Measurements from ENCODE around the gene MAGI3. TPM values are rescaled to one million over a fixed set of nuclear protein-coding genes. Genes with fewer than 3 reads are reported as not detected.
"Not testable (repeated sequence)": the region's sequence is repeated elsewhere in the genome, so short reads cannot be mapped to it uniquely, and the experiment has no call there.

The MAGI3 gene
- total RNA-seq, 1 donor from 2014 or later, result 7.2 TPM

DNA sequence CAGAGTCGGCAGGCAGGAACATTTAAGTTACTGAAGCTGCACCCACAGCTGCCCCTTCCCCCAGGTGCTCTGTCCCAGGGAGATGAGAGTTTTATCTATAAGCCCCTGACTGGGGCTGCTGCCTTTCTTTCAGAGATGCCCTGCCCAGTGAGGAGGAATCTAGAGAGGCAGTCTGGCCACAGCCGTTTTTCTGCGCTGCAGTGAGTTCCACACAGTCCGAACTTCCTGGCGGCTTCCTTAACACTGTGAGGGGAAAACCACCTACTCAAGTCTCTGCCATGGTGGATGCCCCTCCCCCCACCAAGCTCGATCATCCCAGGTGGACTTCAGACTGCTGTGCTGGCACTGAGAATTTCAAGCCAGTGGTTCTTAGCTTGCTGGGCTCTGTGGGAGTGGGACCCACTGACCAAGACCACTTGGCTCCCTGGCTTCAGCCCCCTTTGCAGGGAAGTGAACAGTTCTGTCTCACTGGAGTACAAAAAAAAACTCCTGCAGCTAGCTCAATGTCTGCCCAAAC, 185.5 kb downstream of the MAGI3 start:
- DNase-seq (ENCODE audit: low spot score), result not testable (repeated sequence)

DNA sequence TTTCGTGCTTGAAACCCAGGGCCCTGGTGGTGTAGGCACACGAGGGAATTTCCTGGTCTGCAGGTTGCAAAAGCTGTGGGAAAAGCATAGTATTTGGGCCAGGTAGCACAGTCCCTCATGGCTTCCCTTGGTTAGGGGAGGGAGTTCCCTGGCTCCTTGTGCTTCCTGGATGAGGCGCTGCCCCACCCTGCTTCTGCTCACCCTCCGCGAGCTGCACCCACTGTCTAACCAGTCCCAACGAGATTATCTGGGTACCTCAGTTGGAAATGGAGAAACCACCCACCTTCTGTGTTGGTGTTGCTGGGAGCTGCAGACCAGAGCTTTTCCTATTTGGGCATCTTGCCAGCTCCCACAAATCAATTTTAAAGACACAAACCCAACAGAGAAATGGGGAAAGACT, 186.0 kb downstream of the MAGI3 start:
- no peak for DNase-seq (ENCODE audit: low spot score)

DNA sequence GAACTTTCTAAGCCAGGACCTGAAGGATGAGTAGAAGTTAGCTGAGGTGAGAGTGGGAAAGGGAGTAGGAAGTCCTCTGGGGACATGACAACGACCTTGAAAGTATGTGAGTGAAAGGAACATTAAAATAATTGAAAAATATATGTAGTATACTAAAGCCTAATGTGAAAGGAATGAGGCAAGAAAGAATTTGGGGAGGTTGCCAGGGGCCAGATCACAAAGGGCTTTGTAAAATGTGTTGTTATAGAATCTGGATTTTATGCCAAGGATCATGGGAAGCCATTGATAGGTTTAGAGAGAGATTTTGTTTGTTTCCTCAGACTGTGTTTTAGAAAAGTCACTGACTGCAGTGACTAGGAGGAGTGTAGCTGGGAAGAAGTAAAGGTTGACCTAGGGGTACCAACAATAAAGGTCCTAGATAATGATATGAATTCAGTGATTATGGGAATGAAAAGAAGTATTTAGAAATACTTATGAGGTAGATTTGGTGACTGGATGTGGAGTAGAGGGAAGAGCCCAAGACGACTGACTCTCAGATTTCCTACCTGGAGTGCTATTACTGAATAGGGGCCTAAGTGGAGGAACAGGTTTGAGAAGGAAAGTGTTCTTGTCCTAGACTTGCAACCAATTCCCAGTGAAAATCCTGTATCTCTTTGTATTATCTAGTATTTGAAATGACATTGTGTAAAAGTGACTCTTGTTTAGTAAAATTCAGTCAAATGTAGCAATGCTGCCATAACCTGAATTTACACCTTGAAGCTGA, 189.1 kb downstream of the MAGI3 start:
- no peak for DNase-seq (ENCODE audit: low spot score)

DNA sequence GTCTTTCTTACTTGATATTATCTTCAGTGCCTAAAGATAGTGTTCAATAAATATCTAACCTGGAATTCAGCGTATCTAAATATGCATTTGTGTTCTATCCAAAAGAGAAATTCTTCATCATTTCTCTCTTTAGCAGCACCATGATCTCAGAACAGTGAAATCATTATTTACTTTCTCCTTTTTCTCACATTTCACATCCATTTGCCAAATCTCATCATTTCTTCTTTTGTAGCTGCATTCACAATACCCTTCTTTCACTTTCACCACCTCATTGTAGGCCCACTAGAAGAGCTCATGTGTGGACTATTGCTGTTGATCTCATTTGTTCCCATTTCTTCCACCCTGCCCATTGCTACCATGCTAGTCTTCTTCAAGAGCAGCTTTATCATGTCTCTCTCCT, 191.0 kb downstream of the MAGI3 start:
- DNase-seq (ENCODE audit: low spot score), result no peak

DNA sequence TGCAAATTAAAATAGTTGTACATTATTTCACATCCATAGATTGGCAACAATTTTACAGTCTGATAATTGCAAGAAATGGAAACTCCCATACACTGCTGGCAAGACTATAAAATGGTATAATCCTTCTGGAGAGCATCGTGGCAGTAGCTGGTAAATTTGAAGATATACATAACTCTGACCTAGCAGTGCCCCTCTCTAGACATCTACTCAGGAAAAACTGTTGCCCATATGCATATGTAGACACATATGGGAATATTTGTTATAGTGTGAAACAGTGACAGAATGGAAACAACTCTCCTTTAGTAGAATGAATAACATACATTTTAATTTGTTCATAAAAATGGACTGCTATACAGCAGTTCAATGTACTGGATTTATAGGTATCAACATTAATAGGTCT, 191.8 kb downstream of the MAGI3 start:
- DNase-seq (ENCODE audit: low spot score), result no peak

DNA sequence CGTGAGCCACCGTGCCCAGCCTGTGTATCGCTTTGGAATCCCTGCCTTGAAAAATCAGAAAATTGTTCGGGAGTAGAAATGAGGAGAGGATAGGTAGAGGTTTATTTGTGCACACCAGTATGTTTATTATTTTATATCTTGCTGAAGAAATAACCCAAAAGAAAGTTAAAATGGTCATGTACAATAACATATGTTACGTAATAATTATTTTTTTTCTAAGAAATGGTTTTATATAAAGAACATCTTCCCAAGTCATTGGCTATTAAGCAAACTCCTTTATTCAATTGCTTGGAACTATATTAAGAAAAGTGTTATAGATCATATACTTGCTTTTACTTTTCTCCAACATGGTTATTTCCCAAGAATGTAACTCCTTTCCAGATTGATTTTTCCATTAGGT, 197.2 kb downstream of the MAGI3 start:
- no peak for DNase-seq (ENCODE audit: low spot score)

DNA sequence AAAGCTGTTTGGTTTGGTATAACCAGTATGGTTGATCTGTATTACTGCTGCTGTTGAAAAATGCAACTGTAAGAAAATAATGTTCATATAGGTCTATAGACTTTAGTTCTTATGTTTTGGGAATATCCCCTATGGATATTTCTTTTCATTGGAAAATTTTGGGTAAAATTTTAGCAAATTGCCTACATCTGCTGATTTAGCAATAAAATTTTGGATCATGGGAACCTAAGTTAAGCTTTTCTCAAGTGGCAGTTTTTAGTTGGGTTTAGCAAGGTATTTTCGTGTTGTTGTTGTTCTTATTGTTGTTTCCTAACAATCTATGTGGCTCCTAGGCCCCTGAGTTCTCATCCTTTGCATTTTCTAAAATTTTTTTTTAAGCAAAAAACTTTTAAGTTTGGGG, 201.9 kb downstream of the MAGI3 start:
- no peak for DNase-seq (ENCODE audit: low spot score)

DNA sequence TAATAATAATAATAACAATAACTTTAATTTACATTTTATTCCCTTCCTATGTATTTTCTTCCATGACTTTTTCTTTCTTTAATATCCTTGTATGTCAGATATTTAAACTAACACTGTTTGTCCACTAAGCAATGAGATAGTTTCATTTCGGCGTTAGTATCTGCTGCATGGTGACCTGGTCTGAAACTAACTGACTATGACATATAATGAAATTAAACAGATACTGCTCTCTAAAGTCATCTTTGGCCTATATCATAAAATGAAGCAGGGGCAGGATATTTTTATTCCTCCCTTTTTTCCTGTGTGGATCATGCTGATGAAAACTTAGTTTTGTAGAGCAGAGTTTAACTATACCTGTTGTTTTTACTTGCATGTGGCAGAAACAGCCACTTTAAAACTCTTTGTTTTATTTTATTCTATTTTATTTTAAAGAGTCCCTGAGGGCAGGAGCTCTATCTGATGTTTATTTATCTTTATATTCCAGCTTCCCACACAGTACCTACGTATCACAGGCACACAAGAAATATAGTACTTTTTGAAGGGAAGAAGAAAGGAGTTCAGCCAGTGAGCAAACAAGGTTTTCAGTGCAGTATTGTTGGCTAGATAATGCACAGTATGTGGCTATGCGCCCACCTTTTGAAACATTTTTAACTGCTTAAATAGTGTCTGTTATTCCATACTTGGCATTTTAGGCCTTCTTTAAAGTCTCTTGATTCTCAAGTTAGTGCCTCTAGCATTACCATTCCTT, 203.4 kb downstream of the MAGI3 start:
- no peak for DNase-seq (ENCODE audit: low spot score)

DNA sequence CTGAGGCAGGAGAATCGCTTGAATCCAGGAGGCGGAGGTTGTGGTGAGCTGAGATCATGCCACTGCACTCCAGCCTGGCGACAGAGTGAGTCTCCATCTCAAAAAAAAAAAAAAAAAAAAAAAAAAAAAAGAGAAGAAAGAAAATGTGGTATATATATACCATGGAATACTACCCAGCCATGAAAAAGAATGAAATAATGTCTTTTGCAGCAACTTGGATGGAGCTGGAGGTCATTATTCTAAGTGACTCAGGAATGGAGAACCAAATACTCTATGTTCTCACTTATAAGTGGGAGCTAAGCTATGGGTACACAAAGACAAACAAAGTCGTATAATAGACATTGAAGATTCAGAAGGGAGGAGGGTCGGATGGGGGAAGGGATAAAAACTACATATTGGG, 214.2 kb downstream of the MAGI3 start:
- DNase-seq (ENCODE audit: low spot score), result not testable (repeated sequence)

DNA sequence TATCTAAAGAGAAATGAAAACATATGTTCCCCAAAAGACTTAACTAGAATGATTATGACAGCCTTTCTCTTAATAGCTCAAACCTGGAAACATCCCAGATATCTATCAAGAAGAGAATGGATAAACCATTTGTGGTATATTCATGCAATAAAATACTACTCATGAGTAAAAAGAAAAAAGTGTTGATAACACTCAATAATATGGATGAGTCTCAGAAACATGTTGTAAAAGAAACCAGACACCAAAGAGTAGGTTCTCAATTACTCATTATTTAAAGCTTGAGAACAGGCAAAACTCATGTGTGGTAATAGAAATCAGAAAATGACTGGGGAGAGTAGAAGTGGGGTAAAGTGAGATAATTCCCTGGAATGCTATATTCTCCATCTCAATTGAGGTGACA, 214.8 kb downstream of the MAGI3 start:
- DNase-seq (ENCODE audit: low spot score), result no peak

DNA sequence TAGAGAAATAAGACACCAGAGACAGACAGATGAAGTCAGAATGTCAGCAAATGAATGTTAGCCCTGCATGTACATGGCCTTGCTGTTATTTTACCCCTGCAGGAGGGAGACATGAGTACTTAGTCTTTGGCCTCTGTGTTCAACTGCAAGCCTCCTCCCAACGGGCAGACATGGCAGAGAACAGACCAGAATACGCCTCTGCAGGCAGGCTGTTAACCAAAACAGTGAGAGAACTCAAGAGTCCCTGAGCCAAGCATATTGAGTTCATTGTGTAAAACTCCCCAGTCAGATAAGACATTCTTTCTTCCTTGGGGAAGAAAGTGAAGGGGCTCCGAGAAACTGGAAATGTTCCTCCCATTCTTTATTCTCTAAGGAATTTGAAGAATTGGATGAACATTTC, 218.1 kb downstream of the MAGI3 start:
- DNase-seq (ENCODE audit: low spot score), result no peak

DNA sequence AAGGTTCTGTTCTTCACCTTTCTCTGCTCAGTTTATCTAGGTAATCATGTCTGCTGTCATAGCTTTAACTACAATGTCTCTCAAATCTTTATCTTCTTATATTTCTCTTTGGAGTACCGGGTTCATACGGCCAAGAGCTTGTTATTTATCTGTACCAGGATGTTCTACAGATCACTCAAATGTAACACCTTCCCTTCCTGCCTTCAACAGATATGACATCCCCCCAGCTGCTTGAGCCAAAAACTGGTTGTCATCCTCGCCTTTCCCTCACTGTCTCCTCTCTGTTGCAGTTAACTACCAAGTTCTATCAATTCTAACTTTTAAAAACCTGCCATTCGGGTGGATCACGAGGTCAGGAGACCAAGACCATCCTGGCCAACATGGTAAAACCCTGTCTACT, 220.1 kb downstream of the MAGI3 start:
- no peak for DNase-seq (ENCODE audit: low spot score)

DNA sequence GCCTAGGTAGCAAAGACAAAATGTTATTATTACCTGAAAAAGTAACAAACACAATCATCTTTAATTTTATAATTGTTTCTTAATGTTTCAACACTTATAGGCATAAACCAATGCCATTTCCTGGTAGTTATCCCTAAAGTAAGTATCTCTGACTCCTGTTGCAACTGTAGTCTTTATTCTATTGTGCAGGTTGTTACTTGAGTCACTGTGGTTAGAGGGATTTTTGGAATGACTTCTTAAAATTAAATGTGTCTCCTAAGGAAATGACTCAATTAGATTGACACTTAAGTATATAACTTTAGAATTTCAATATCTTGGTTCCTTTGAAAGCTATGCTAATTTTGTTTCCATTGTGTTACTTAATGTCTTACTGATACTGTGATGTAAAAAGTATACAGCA, 225.1 kb downstream of the MAGI3 start:
- no peak for DNase-seq (ENCODE audit: low spot score)

DNA sequence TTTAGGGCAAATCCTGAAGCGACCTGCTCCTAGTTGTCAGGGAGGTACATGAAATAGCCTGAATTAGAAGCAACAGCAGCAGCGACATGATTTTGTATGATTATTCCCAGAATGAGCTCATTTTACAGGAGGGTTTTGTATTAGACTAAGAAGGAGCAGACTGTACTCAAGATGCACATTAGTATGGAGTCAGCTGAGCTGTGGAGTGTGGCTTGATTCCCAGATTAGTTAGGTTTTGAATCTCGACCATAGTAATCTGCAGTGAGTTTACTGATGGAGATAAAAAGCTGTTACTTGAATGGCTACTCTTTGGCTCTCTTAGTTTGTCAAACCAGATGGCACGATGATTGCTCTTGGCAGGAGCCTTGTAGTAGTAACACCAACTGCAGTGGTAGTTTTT, 225.8 kb downstream of the MAGI3 start:
- no peak for DNase-seq (ENCODE audit: low spot score)

DNA sequence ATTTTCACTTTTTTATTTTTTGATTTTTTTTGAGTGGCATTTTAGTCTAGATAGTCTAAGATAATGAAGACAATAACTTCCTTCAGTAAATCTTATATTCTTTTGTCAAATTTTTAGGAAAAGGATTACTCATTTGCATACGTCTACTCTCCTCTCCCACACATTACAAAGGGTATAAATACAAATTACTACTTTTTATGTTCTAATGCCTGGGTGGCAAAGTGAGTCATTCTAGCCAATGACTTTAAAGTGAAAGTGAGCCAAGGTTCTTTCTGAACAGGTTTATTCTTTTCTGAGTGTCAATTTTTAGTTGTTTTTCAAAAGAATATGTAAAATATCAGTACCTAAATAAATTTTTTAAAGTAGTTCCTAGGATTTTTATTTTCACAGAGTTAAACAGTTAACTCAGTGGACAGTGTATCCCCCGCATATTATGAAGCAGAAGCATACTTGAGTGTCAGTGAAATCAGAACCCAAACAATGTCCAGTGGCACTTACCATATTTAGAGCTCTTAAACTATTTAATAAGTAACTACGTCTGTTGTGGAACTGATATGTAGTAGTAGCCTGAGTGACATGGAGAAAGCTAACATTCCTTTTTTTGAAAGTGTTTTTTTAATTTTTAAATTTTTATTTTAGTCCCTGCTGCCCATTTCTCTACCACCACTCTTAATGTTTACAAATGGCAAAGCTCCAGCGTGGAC, 227.3 kb downstream of the MAGI3 start:
- DNase-seq (ENCODE audit: low spot score), result no peak

DNA sequence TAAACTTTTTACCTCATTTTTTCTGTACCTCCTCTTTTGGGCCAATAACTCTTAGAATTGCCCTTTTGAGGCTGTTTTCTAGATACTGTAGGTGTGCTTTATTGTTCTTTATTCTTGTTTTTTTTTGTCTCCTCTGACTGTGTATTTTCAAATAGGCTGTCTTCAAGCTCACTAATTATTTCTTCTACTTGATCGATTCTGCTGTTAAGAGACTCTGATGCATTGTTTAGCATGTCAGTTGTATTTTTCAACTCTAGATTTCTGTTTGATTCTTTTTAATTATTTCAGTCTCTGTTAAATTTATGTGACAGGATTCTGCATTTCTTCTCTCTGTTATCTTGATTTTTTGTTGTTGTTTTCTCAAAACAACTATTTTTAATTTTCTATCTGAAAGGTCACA, 238.7 kb downstream of the MAGI3 start:
- no peak for DNase-seq (ENCODE audit: low spot score)

DNA sequence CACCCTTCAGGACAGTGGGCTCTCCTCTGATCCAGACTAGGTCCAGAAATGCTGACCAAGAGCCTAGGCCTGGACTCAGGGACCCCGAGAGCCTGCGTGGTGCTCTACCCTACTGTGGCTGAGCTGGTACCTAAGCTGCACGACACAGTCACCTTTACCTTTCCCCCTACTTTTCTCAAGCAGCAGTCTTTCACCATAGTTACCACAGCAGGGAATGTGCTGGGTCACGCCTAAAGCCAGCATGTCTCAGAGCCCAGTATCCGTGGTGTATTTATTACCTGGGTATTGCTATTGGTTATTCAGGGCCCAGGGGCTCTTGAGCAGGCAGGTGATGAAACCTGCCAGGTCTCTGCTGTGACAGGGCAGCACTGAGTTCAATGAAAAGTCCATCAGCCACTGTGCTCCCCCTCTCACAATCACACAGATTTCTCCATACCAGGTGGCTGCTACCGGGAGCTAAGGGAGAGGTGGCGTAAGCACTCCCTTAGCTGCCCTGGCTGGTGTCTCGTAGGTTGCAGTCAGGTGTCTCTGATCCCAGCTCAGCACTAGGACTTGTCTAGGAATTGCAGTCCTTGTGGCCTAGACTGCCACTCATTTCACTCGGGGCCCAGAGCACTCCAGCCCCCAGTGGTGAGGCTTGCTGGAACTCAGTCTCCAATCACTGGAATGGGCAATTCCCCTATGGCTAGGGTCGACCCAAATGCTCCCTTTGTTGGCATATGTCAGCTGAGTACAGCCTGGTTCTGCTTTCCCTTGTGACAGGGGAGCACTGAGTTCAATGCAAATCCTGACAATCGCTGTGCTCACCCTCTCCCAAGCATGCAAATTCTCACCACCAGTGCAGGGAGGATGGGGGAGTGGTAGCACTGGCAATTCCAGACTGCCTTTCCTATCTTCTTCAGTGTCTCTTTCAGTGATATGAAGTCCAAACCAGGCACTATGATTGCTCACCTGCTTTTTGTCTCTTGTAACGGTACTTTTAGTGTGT, 240.3 kb downstream of the MAGI3 start:
- DNase-seq (ENCODE audit: low spot score), result no peak

DNA sequence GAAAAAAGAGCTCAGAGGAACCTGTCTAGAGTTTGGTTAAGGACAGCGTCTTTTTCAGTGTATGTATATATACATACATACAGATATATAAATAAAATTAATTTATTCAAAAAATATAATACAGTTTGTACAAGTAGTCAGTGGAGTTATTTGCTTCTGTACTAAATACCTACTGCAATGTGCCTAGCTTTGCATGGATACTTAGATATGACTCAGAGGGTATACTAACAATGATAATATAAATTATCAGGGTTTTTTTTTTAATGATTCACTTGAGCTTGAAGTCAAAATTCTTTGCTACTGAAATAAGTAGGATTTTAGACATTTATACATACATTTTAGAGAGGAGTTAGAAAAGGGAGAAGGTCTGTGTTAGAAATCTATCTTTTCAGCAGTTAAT, 251.1 kb downstream of the MAGI3 start:
- DNase-seq (ENCODE audit: low spot score), result no peak

DNA sequence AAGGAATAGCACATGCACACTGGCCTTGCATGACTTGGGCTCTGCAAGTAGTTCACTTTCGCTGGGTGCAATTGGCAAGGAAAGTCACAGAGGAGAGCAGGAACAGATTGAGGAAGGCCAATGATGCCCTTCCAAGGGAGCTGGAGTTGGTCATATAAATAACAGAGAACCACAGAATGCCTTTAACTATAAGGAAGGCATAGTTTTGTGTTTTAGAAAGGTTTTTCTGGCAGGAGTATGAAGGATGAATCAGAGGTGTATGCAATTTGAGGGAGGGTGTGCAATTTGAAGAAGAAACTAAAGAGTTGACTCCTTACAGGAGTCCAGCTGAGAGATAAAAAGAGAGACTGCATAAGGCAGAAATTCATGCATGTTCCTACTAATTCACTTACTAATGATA, 256.8 kb downstream of the MAGI3 start:
- no peak for DNase-seq (ENCODE audit: low spot score)

DNA sequence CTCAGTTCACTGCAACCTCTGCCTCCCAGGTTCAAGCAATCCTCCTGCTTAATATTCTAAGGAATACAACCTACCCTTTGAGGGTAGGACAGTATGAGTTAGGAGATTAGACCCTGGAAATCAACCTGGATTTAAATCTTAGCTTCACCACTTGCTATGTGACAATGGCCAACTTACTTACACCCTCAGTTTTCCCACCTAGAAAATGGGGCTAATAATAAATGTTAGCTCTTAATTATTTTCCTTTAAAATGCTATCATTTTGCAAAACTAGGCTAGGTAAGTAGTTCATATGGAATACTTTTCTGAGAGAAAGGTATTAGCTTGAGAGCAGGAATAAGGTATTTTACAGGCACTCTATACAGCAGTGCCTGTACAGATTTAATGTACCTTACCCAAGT, 258.2 kb downstream of the MAGI3 start:
- DNase-seq (ENCODE audit: low spot score), result no peak

DNA sequence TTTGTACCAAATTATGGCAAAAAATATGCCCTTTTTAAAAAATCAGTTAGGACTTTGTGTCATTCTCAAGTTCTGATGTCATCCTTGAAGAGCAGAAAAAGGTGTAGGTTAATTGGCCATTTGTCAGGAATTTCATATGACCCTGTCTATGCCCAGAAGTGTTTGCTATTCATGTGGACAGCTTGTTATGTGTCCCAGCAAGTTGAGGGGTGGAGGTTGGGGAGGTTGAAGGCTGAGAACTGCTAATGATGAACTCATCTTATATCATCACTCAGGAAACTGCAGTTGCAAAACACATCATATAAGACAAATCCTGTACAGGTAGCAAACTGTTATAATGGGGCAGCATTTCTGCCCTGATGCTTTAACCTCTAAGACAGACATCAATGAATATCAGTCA, 262.5 kb downstream of the MAGI3 start:
- DNase-seq (ENCODE audit: low spot score), result no peak
